Measurements from ENCODE around the gene HTR1D. TPM values are rescaled to one million over a fixed set of nuclear protein-coding genes. Genes with fewer than 3 reads are reported as not detected.

HTR1D gene
- total RNA-seq, 1 donor from 2014 or later, result not detected

DNA sequence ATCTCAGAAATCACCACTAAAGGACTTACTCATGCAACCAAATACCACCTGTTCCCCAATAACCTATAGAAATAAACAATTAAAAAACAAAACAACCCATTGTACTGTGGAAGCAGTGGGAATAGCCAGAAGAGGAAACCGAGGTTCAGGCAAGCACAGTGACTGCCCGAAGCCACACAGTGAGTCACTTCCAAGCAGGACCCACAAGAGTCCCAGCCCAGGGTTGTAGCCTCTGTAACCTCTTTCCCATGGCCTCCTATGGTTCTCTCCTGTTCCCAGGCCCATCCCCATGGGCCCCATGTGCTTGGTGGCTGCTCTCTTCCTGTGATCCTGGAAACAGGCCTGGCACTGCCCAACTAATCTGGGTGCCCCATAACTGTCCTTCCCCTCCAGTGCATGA is 29.0 kb upstream of the HTR1D start:
- TF ChIP-seq, protein P1, sequence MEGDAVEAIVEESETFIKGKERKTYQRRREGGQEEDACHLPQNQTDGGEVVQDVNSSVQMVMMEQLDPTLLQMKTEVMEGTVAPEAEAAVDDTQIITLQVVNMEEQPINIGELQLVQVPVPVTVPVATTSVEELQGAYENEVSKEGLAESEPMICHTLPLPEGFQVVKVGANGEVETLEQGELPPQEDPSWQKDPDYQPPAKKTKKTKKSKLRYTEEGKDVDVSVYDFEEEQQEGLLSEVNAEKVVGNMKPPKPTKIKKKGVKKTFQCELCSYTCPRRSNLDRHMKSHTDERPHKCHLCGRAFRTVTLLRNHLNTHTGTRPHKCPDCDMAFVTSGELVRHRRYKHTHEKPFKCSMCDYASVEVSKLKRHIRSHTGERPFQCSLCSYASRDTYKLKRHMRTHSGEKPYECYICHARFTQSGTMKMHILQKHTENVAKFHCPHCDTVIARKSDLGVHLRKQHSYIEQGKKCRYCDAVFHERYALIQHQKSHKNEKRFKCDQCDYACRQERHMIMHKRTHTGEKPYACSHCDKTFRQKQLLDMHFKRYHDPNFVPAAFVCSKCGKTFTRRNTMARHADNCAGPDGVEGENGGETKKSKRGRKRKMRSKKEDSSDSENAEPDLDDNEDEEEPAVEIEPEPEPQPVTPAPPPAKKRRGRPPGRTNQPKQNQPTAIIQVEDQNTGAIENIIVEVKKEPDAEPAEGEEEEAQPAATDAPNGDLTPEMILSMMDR (conservative IDR thresholded peaks at IDR 0.05; ENCODE audit: low read depth, low read length), result no peak
- H3K4me3 ChIP-seq (ENCODE audit: low read depth, low read length), result no peak overlapping the region
- no peak for DNase-seq (ENCODE audit: low read depth)

DNA sequence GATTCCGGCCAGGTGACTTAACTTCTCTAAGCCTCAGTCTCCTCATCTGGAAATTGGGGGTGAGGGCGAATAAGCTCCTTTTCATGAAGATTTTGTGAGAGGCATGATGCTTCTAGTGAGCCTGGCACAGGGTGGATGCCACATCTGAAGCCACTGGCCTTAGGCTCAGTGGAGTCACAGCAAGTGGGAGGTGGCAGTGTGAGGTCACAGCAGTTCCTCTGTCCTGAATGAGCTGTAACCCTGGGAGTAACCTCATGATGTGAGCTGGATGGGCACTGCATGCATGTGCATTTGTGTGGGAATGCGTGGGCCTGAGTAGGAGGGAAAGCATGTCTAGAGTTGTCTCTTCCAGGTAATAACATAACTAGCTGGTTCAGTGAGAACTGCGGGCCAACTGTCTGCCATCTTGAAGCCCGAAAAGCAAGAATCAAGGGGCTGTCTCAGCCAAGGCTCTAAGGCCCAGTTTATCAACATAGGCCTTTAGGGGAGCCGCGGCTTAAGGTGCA is 27.0 kb upstream of the HTR1D start:
- TF ChIP-seq, protein P1 (conservative IDR thresholded peaks at IDR 0.05; ENCODE audit: low read depth, low read length), result no peak
- no peak for DNase-seq (ENCODE audit: low read depth)
- H3K4me3 ChIP-seq (ENCODE audit: low read depth, low read length), result no peak overlapping the region

DNA sequence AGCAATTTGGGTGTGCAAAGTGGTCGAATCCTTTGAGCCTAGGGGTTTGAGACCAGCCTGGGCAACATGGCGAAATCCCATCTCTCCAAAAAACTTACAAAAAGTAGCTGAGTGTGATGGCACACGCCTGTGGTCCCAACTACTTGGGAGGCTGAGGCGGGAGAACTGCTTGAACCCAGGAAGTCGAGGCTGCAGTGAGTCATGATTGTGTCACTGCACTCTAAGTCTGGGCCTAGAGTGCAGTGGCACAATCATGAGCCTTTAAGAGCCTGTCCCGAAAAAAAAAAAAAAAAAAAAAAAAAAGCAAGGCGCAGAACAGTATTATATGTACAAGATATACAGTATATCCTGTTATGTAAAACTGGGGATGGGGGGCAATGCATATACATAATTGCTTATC is 25.1 kb upstream of the HTR1D start:
- TF ChIP-seq, protein P1 (conservative IDR thresholded peaks at IDR 0.05; ENCODE audit: low read depth, low read length), result no peak
- DNase-seq (ENCODE audit: low read depth), result no peak

DNA sequence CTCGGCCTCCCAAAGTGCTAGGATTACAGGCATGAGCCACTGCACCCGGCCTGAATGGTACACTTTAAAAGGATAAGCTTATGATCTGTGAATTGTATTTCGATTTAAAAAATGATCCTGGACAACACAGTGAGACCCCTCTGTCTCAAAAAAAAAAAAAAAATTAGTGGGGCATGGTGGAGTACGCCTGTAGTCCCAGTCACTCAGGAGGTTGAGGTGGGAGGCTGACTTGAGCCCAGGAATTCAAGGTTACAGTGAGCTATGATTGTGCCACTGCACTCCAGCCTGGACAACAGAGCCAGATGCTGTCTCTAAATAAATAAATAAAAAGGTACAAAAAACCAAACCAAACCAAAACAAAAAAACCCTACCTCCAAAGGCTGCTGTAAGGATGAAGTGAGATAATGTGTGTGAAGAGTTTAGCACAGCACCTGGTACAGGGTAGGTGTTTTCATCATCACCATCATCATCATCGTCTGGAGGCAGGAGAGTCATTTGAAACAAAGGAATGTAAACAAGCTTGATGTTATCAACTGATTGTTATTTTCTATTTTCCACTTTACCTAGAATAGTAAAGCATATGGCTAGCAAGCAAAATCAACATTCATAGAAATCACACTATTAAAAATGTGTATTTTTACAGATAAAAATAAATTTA is 22.5 kb upstream of the HTR1D start:
- no peak for DNase-seq (ENCODE audit: low read depth)
- H3K4me3 ChIP-seq (ENCODE audit: low read depth, low read length), result no peak overlapping the region
- TF ChIP-seq, protein P1 (conservative IDR thresholded peaks at IDR 0.05; ENCODE audit: low read depth, low read length), result no peak

More for the DNA sequence above, 25.1 kb upstream of the HTR1D start:
- no peak overlapping the region for H3K4me3 ChIP-seq (ENCODE audit: low read depth, low read length)

DNA sequence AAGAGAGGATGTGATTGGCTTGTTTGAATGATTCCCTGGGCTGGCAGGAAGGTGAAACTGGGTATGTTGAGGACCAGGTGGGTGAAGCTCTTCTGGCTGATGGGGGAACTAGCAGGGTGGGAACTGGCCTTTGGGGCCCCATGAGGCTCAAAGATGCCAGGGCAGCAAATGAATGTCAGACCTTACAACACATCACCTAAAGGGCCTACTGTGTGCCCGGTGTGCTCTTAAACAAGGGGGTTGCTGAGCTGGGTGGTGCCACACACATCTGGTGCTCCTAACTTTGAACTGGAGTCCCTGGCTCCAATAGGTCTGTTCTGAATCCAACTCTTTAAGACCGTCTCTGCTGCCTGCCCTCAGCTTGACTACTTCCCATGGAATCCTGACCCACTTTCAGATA is 21.3 kb upstream of the HTR1D start:
- TF ChIP-seq, protein P1 (conservative IDR thresholded peaks at IDR 0.05; ENCODE audit: low read depth, low read length), result no peak
- no peak for DNase-seq (ENCODE audit: low read depth)
- H3K4me3 ChIP-seq (ENCODE audit: low read depth, low read length), result no peak overlapping the region

DNA sequence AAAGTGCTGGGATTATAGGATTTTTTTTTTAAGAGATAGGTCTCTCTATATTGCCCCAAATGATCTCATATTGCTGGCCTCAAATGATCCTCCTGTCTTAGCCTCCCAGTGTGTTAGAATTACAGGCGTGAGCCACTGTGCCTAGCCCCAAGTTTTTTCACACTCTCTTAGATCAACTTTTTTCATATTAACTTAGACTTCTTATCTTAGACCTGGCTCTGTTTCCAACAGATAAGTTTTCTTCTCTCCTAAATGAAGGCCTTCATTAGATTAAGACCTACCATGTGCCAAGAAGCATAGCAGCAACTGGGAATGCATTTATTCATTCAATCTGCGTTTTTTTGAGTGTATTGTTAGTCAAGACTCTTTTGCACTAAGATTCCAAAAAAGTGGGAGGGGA is 20.2 kb upstream of the HTR1D start:
- no peak for DNase-seq (ENCODE audit: low read depth)

More for the DNA sequence above, 20.2 kb upstream of the HTR1D start:
- H3K4me3 ChIP-seq (ENCODE audit: low read depth, low read length), result no peak overlapping the region
- TF ChIP-seq, protein P1 (conservative IDR thresholded peaks at IDR 0.05; ENCODE audit: low read depth, low read length), result no peak

Data from epithelial cell of proximal tubule (primary cell).